ENCODE data around the gene SP6.

Gene SP6

GRCh38 chr17:47860386-47860785 is 9.4 kb upstream of the SP6 start:
- no peak for DNase-seq (ENCODE audit: low read depth in 1 of 2, low spot score in 1 of 2)
- in situ Hi-C loops (cut with HindIII; ENCODE audit: low pct_unique_long_range_greater_than_20kb, low sequenced_read_pairs) = no loop called here
- TF ChIP-seq JUND (IDR thresholded peaks at IDR 0.05; ENCODE audit: low read depth) = no peak

- TF ChIP-seq JUND (IDR thresholded peaks at IDR 0.05; ENCODE audit: low read depth) = no peak
- no peak for DNase-seq (ENCODE audit: low read depth in 1 of 2, low spot score in 1 of 2)
- in situ Hi-C loops (cut with HindIII; ENCODE audit: low pct_unique_long_range_greater_than_20kb, low sequenced_read_pairs) = no loop called here
Observed at GRCh38 chr17:47857551-47858455, 6.8 kb upstream of the SP6 start.

- no peak for TF ChIP-seq JUND (IDR thresholded peaks at IDR 0.05; ENCODE audit: low read depth)
- in situ Hi-C loops (cut with HindIII; ENCODE audit: low pct_unique_long_range_greater_than_20kb, low sequenced_read_pairs) = no loop called here
- no peak for DNase-seq (ENCODE audit: low read depth in 1 of 2, low spot score in 1 of 2)
Observed at GRCh38 chr17:47856830-47857229, 5.9 kb upstream of the SP6 start.

GRCh38 chr17:47855737-47856136 is 4.8 kb upstream of the SP6 start:
- in situ Hi-C loops (cut with HindIII; ENCODE audit: low pct_unique_long_range_greater_than_20kb, low sequenced_read_pairs) = no loop called here
- DNase-seq (ENCODE audit: low read depth in 1 of 2, low spot score in 1 of 2) = no peak
- TF ChIP-seq JUND (IDR thresholded peaks at IDR 0.05; ENCODE audit: low read depth) = no peak

GRCh38 chr17:47853616-47854015 is 2.7 kb upstream of the SP6 start:
- no peak for TF ChIP-seq JUND (IDR thresholded peaks at IDR 0.05; ENCODE audit: low read depth)
- in situ Hi-C loops (cut with HindIII; ENCODE audit: low pct_unique_long_range_greater_than_20kb, low sequenced_read_pairs) = no loop called here
- DNase-seq (ENCODE audit: low read depth in 1 of 2, low spot score in 1 of 2) = no peak

GRCh38 chr17:47852113-47852949 is 1.4 kb upstream of the SP6 start:
- no peak for DNase-seq (ENCODE audit: low read depth in 1 of 2, low spot score in 1 of 2)
- no peak for TF ChIP-seq JUND (IDR thresholded peaks at IDR 0.05; ENCODE audit: low read depth)
- in situ Hi-C loops (cut with HindIII; ENCODE audit: low pct_unique_long_range_greater_than_20kb, low sequenced_read_pairs) = no loop called here

GRCh38 chr17:47851764-47852112 is 775 bp upstream of the SP6 start:
- DNase-seq (ENCODE audit: low read depth in 1 of 2, low spot score in 1 of 2) = no peak
- in situ Hi-C loops (cut with HindIII; ENCODE audit: low pct_unique_long_range_greater_than_20kb, low sequenced_read_pairs) = no loop called here
- no peak for TF ChIP-seq JUND (IDR thresholded peaks at IDR 0.05; ENCODE audit: low read depth)

- in situ Hi-C loops (cut with HindIII; ENCODE audit: low pct_unique_long_range_greater_than_20kb, low sequenced_read_pairs) = no loop called here
- TF ChIP-seq JUND (IDR thresholded peaks at IDR 0.05; ENCODE audit: low read depth) = no peak
- peak in 1 of 2 experiments; percentile 61 for DNase-seq (ENCODE audit: low read depth in 1 of 2, low spot score in 1 of 2)
Observed at GRCh38 chr17:47850373-47850691, 631 bp downstream of the SP6 start.

GRCh38 chr17:47848198-47848513 is 2.8 kb downstream of the SP6 start:
- no peak for DNase-seq (ENCODE audit: low read depth in 1 of 2, low spot score in 1 of 2)
- no peak for TF ChIP-seq JUND (IDR thresholded peaks at IDR 0.05; ENCODE audit: low read depth)
- in situ Hi-C loops (cut with HindIII; ENCODE audit: low pct_unique_long_range_greater_than_20kb, low sequenced_read_pairs) = no loop called here

- in situ Hi-C loops (cut with HindIII; ENCODE audit: low pct_unique_long_range_greater_than_20kb, low sequenced_read_pairs) = no loop called here
- TF ChIP-seq JUND (IDR thresholded peaks at IDR 0.05; ENCODE audit: low read depth) = no peak
- no peak for DNase-seq (ENCODE audit: low read depth in 1 of 2, low spot score in 1 of 2)
Observed at GRCh38 chr17:47847341-47848197, 3.4 kb downstream of the SP6 start.

GRCh38 chr17:47846716-47847340 is 4.1 kb downstream of the SP6 start:
- no peak for DNase-seq (ENCODE audit: low read depth in 1 of 2, low spot score in 1 of 2)
- in situ Hi-C loops (cut with HindIII; ENCODE audit: low pct_unique_long_range_greater_than_20kb, low sequenced_read_pairs) = no loop called here
- TF ChIP-seq JUND (IDR thresholded peaks at IDR 0.05; ENCODE audit: low read depth) = no peak

GRCh38 chr17:47845716-47846075 is 5.3 kb downstream of the SP6 start:
- TF ChIP-seq JUND (IDR thresholded peaks at IDR 0.05; ENCODE audit: low read depth) = no peak
- in situ Hi-C loops (cut with HindIII; ENCODE audit: low pct_unique_long_range_greater_than_20kb, low sequenced_read_pairs) = no loop called here
- DNase-seq (ENCODE audit: low read depth in 1 of 2, low spot score in 1 of 2) = no peak

Measured in T47D (cell line).